ENCODE measurements around the gene NRROS.

Gene NRROS

GRCh38 chr3:196689941-196690660, 50.6 kb downstream of the NRROS start:
- no peak for DNase-seq

- DNase-seq = no peak
Measured at GRCh38 chr3:196691386-196691785, 51.9 kb downstream of the NRROS start.

GRCh38 chr3:196694202-196694638, 54.7 kb downstream of the NRROS start:
- DNase-seq = no peak

GRCh38 chr3:196694941-196695848, 55.7 kb downstream of the NRROS start:
- DNase-seq = no peak

- DNase-seq = no peak
Measured at GRCh38 chr3:196695849-196696226, 56.3 kb downstream of the NRROS start.

GRCh38 chr3:196697270-196697669, 57.8 kb downstream of the NRROS start:
- no peak for DNase-seq

GRCh38 chr3:196699749-196700148, 60.3 kb downstream of the NRROS start:
- no peak for DNase-seq

GRCh38 chr3:196700801-196701200, 61.3 kb downstream of the NRROS start:
- no peak for DNase-seq

- DNase-seq = no peak
Measured at GRCh38 chr3:196706327-196706726, 66.8 kb downstream of the NRROS start.

- no peak for DNase-seq
Measured at GRCh38 chr3:196706731-196707130, 67.2 kb downstream of the NRROS start.

GRCh38 chr3:196707566-196707965, 68.1 kb downstream of the NRROS start:
- DNase-seq = no peak

GRCh38 chr3:196708467-196708866, 69.0 kb downstream of the NRROS start:
- no peak for DNase-seq
